ENCODE measurements around the gene FLT1.

GRCh38 chr13:28479005-28479404, 15.9 kb downstream of the FLT1 start:
- TF ChIP-seq CTCF (IDR thresholded peaks at IDR 0.05) (no peak), ZFX (IDR thresholded peaks at IDR 0.05; ENCODE audit: borderline replicate concordance) (no peak)

All from 22Rv1 (cell line).